GM23338 (cell line): Measurements from ENCODE around the gene STX11.

Source experiments
- CREB1 ChIP-seq: fragments of 250-450 bp; sonication (Bioruptor Pico); IDR thresholded peaks from 2 replicates; pipeline ENCODE4 v1.5.0; 2020; ENCODE audit warnings: low read depth, mild to moderate bottlenecking, moderate library complexity
- CTCF ChIP-seq, 2 experiments: fragments of 200-600 bp in 1 of 2; sonication (generic) in 1 of 2; conservative IDR thresholded peaks; 2 replicates each; pipeline versions ENCODE4 v1.5.1 to v1.6.1; 2016 to 2017; ENCODE audit warnings: antibody characterized with exemption in 2 of 2, low read depth in 2 of 2, mild to moderate bottlenecking in 2 of 2, moderate library complexity in 1 of 2
- ETS1 ChIP-seq: IDR thresholded peaks from 2 replicates; pipeline ENCODE4 v1.6.1; 2016; ENCODE audit warnings: antibody characterized with exemption
- EZH2 ChIP-seq: fragments of 200-600 bp; sonication (generic); IDR thresholded peaks from one replicate; pipeline ENCODE4 v1.8.0; 2017; ENCODE audit warnings: antibody characterized with exemption, mild to moderate bottlenecking, low read depth; ENCODE audit not compliant: unreplicated experiment
- EZH2phosphoT487 ChIP-seq: fragments of 200-600 bp; sonication (generic); IDR thresholded peaks from one replicate; pipeline ENCODE4 v1.8.1; 2018; ENCODE audit warnings: antibody characterized with exemption; ENCODE audit not compliant: unreplicated experiment
- JUNB ChIP-seq: IDR thresholded peaks from one replicate; pipeline ENCODE4 v1.6.1; 2016; ENCODE audit warnings: antibody characterized with exemption; ENCODE audit not compliant: unreplicated experiment
- NANOG ChIP-seq: IDR thresholded peaks from 2 replicates; pipeline ENCODE4 v1.6.1; 2016; ENCODE audit warnings: antibody characterized with exemption, borderline replicate concordance
- POLR2AphosphoS5 ChIP-seq: IDR thresholded peaks from 2 replicates; pipeline ENCODE4 v1.6.1; 2016; ENCODE audit warnings: antibody characterized with exemption, low read depth
- REST ChIP-seq: IDR thresholded peaks from one replicate; pipeline ENCODE4 v1.6.1; 2018; ENCODE audit warnings: antibody characterized with exemption; ENCODE audit not compliant: unreplicated experiment
- STAT1 ChIP-seq: IDR thresholded peaks from one replicate; pipeline ENCODE4 v1.6.1; 2016; ENCODE audit warnings: antibody characterized with exemption; ENCODE audit not compliant: unreplicated experiment

- TF ChIP-seq CTCF (conservative IDR thresholded peaks at IDR 0.05; ENCODE audit: low read depth in 2 of 2) (no peak), EZH2 (no peak), ETS1 (no peak), EZH2phosphoT487 (no peak), POLR2AphosphoS5 (no peak), REST (no peak), CREB1 (CRISPR knock-in tag) (no peak), NANOG (no peak), JUNB (no peak), STAT1 (no peak)
These were observed 40.1 kb upstream of the STX11 start for GRCh38 chr6:144110210-144110609.
